Eye (tissue), 1 donor: Measurements from ENCODE around the gene LRRN1.
A peak's percentile ranks its signal among the peaks of the same experiment; 100 is the strongest.

Experiments used
- DNase-seq: peaks from one replicate; pipeline ENCODE4 v3.0.0-alpha.2; 2015

LRRN1 gene

GRCh38 chr3:3799173-3800079 is at the start of gene LRRN1:
Gene LRRN1, plus strand, starts transcription at chr3:3799431. Its CDS starts 45,211 bp downstream, at chr3:3844642.
- peak; percentile 96 for DNase-seq

GRCh38 chr3:3753416-3753815 is 45.8 kb upstream of the LRRN1 start:
- DNase-seq, result no peak

- DNase-seq, result no peak
Observed at GRCh38 chr3:3765661-3766060, 33.6 kb upstream of the LRRN1 start.

GRCh38 chr3:3766140-3766539 is 33.1 kb upstream of the LRRN1 start:
- DNase-seq, result no peak

- no peak for DNase-seq
Observed at GRCh38 chr3:3771094-3771493, 28.1 kb upstream of the LRRN1 start.

GRCh38 chr3:3771567-3771966 is 27.7 kb upstream of the LRRN1 start:
- no peak for DNase-seq

GRCh38 chr3:3772338-3772737 is 26.9 kb upstream of the LRRN1 start:
- DNase-seq, result peak; percentile 14

GRCh38 chr3:3772920-3773319 is 26.3 kb upstream of the LRRN1 start:
- DNase-seq, result peak; percentile 56

GRCh38 chr3:3776607-3777006 is 22.6 kb upstream of the LRRN1 start:
- DNase-seq, result no peak

- DNase-seq, result no peak
Observed at GRCh38 chr3:3778216-3778615, 21.0 kb upstream of the LRRN1 start.

GRCh38 chr3:3778641-3779270 is 20.5 kb upstream of the LRRN1 start:
- no peak for DNase-seq

- DNase-seq, result no peak
Observed at GRCh38 chr3:3782457-3782856, 16.8 kb upstream of the LRRN1 start.

GRCh38 chr3:3783210-3783609 is 16.0 kb upstream of the LRRN1 start:
- DNase-seq, result no peak

- no peak for DNase-seq
Observed at GRCh38 chr3:3783696-3784095, 15.5 kb upstream of the LRRN1 start.

GRCh38 chr3:3792391-3792790 is 6.8 kb upstream of the LRRN1 start:
- no peak for DNase-seq

- DNase-seq, result no peak
Observed at GRCh38 chr3:3798631-3799113, 559 bp upstream of the LRRN1 start.

GRCh38 chr3:3800080-3800455 is 837 bp downstream of the LRRN1 start:
- DNase-seq, result peak; percentile 79

- DNase-seq, result peak; percentile 78
Observed at GRCh38 chr3:3800685-3801493, 1.7 kb downstream of the LRRN1 start.

GRCh38 chr3:3801494-3801841 is 2.2 kb downstream of the LRRN1 start:
- no peak for DNase-seq

- DNase-seq, result peak; percentile 75
Observed at GRCh38 chr3:3802046-3802445, 2.8 kb downstream of the LRRN1 start.

- DNase-seq, result no peak
Observed at GRCh38 chr3:3804560-3804959, 5.3 kb downstream of the LRRN1 start.

- no peak for DNase-seq
Observed at GRCh38 chr3:3806092-3806491, 6.9 kb downstream of the LRRN1 start.

GRCh38 chr3:3806856-3807255 is 7.6 kb downstream of the LRRN1 start:
- DNase-seq, result no peak
